Heart left ventricle (tissue), 13 donors: Measurements from ENCODE around the gene IFT122.
A peak's percentile ranks its signal among the peaks of the same experiment; 100 is the strongest.

Experiments
- CTCF ChIP-seq, 12 donors: fragments of 200-600 bp; sonication (generic) in 4 of 12; IDR thresholded peaks; one replicate each; pipeline versions ENCODE4 v1.5.0 to v1.8.0; 2018 to 2022; ENCODE audit warnings: antibody characterized with exemption in 12 of 12, mild to moderate bottlenecking in 5 of 12
- POLR2A ChIP-seq, 2 donors: fragments of 450-650 bp; IDR thresholded peaks; one replicate each; pipeline ENCODE4 v1.6.1; 2017; ENCODE audit warnings: antibody characterized with exemption in 2 of 2, mild to moderate bottlenecking in 2 of 2, moderate library complexity in 2 of 2
- donor health status: ischemic (EF 13 %, LVEDD 7.1; RV severe dilation, severe dysfunction).
- donor health status: DM: no; HTN: yes; CAD: no.
- donor health status: DM: no; HTN: no; CAD: no.
- donor health status: ischemic (EF 25% LVEDD 6.9; RV normal size, moderate dysfunction).
- donor health status: ischemic (EF 25% LVEDD 5.7; RV mildly dilated, moderate dysfunction).
- donor health status: ischemic (EF 35%, LVEDD 5.7; RV mildly dilated, moderate dysfunction).
- donor health status: nonischemic (EF 11% LVEDD 7.7; RV severe dilation, severe dysfunction).
- donor health status: DM: yes; HTN: yes; CAD: no.
- donor health status: PGD.
- donor health status: ischemic (EF 29% LVEDD 5.4; RV normal size, mild dysfunction).
- donor health status: nonischemic (EF 23%, LVEDD 6.1; RV moderate dilation, normal function).

GRCh38 chr3:129461461-129462146, 21.6 kb downstream of the IFT122 start:
- TF ChIP-seq CTCF (IDR thresholded peaks at IDR 0.05) (no peak), POLR2A (IDR thresholded peaks at IDR 0.05) (peak in 1 of 2 donors; percentile 8)
